HG03135 (cell line): ENCODE measurements around the gene KCNQ5.
"Not testable (repeated sequence)": the region's sequence is repeated elsewhere in the genome, so short reads cannot be mapped to it uniquely, and the experiment has no call there.

ENCODE experiments used
- ATAC-seq: cut with Tn5 transposase; IDR thresholded peaks from one replicate; pipeline ENCODE4 v1.9.1; 2021; ENCODE audit warnings: mild to moderate bottlenecking, moderate library complexity; ENCODE audit not compliant: unreplicated experiment

The KCNQ5 gene

DNA sequence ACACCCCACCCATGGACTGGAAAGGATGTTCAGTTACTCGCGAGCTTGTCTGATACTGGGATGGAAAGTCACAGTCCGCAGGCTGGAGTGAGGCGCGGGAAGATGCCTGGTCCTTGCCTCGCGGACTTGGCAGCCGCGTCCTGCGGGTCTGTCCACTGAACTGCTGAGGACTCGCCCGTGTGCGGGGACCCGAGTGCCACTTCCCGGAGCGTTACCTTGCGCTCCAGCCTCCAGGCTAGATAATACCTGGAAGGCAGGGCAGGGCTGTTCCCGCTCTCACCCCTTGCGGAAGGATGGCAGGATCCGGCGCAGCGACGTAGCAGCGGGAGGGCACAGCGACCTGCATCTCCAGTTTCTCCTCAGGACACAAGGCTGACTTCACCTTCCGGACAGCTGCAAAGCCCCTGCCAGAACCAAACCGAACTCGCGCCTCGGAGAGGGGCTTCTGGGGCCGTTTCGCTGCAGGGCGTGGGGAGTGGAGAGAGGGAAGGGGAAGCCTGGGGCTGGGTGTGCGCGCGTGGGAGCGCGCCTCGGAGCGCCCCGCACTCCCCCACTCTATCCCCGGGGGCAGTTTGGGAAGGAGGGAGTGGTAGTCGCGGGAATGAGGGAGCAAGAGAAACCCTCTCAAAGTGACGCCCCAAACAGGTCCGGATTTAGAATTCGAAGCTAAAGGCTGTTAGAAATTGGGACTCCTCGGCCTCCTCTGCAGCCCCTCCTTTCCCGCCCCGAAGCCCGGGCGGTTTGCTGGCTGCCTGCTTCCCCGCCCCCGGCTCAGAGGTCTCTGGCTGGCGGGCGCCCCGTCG is at the start of gene KCNQ5:
KCNQ5 (plus strand) TSS at position 774 of the 803 bp plus-strand sequence.
- ATAC-seq: peak; percentile 27

DNA sequence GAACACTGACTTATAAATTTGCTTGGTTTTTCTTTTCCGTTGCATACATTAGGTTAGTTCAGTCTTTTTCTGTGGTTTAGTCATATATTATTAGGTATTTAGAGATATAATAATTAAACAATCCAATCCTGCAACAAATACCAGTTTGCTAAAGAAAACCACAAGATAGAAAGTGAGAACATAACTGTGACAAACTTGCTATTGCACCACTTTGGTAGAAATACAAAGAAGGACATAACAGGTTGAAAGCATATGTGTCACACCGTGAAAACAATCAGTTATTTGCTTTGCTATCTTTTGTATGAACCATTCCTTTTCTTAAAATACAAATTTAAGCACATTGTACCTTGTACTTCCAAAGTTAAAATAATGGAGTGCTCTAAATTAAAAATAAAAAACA is 42.0 kb upstream of the KCNQ5 start:
- peak; percentile 75 for ATAC-seq

DNA sequence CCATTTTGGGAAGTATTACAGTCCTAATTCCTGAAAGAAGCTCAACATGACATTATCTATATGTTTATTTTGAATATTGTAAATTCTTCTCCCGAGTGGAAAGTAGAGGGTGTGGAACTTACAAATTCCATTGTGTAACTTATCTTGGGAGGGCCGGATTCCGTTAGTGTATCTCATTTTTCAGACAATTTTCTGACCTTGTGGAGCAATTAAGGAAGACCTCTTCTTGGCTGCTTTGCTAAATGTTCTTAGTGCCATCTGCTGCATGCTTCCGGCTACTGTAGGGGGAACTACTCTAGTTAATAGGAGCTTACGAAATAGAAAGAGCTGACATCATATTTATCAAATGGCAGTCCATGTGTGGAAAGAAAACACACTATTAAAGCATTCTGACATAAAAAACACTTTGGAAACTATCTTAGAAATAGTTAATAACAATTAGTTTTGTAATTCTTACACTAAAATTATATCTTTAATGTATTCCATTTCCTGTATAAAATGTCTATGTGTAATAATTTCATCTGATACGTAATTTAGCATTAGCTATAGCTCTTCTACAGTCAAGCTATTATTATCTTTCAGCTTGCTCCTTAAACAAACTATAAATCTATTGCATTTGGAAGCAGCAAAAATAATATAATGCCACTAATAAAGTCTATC is 41.5 kb upstream of the KCNQ5 start:
- ATAC-seq: peak; percentile 89

DNA sequence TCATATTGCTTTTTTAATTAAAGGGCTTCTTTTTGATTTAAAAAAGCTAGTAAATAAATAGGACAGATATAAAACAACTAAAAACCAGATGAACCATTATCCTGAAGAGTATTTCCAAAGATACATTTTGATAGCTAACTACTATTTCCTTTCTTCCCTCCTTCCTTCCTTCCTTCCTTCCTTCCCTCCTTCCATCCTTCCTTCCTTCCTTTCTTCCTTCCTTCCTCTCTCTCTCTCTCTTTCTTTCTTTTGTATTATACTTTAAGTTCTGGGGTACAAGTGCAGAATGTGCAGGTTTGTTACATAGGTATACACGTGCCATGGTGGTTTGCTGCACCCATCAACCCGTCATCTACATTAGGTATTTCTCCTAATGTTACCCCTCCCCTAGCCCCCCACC is 40.9 kb upstream of the KCNQ5 start:
- ATAC-seq: not testable (repeated sequence)

DNA sequence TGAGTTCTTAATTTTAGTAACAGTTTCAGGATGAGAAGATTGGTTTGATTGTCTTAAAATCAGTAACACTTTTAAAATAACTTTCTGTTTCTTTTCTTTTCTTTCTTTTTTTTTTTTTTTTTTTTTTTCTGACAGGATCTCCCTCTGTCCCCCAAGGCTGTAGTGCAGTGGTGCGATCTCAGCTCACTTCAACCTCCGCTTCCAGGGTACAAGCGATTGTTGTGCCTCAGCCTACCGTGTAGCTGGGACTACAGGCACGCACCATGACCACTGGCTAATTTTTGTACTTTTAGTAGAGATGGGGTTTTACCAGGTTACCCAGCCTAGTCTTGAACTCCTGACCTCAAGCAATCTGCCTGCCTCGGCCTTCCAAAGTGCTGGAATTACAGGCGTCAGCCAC is 33.7 kb upstream of the KCNQ5 start:
- ATAC-seq: no peak

DNA sequence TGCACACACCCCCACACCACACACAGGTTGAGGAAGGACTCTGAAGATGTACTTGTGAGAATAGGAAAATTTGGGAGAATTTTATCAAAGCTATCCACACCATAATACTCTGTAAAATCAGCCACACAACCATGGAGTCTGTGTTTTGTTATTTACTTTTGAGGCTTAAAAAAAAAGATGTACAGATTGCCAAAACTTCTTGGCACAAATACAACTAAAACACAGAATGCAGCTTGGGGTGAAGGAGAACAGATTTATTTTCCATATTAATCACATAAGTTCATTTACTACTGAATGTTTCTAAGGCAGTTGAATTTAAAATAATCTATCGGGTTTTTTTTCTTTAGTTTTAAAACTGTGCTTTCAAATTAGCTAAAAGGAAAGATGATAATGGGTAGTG is 32.8 kb upstream of the KCNQ5 start:
- no peak for ATAC-seq

DNA sequence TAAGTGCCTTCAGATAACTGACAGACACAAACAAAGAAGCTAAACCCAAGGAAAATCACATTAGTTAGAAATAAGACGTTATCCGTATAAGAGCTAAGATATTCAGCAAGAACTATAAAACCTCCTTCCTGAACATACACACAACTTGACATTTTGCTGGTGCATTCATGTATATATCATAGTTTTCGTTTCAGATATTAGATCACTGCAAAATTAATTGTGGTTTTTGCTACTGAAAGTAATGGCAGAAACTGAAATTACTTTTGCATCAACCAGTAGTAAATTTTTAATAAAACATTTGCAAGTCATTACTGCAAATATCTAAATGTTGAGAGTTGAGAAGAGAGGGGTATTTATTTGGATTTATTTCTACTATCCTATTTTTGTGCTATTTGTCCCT is 26.1 kb upstream of the KCNQ5 start:
- peak; percentile 85 for ATAC-seq

DNA sequence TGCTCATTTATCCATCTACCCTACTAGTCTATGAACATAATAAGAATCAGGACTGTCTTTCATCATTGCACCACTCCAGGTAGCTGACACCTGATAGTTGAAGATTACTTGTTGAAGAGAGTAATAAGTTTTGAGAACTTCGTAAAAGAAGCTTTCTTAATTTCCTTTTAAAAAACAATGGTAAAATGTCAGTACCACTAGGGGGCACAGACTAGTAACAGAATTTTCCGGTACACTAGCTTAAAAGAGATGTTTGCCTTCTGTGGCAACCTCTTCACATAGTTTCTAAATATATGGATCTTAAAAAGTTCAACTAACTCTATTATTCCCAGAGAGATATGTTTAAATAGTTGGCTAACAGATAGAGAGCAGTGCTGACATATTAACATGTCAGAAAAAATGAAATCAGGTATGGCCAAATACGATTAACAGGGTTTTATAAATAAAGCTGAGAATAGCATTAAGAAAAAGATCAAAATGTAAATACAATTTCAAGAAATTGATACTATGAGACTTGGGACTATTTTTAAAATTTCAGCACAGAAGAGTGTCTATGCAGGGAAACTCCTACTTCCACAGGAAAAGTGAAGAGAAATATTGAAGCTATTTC is 5.4 kb upstream of the KCNQ5 start:
- ATAC-seq: no peak

DNA sequence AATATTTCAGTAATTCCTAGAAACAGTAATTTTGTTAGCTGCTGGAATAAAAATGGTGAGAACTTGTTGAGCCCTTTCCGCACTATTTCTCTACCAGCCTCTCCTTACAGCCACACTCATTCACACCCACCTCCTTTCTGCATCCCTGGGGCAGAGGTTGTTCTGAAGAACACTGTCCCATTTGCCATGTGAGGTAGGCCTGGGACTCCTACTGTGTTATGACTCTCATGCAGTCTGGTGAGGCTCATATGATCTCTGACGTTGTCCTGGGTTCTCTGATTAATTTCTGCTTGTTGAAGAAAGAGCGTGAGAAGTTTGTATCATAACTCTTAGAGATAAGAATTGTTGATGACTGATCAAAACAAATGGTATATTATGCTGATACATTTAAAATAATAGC is 4.1 kb upstream of the KCNQ5 start:
- no peak for ATAC-seq

DNA sequence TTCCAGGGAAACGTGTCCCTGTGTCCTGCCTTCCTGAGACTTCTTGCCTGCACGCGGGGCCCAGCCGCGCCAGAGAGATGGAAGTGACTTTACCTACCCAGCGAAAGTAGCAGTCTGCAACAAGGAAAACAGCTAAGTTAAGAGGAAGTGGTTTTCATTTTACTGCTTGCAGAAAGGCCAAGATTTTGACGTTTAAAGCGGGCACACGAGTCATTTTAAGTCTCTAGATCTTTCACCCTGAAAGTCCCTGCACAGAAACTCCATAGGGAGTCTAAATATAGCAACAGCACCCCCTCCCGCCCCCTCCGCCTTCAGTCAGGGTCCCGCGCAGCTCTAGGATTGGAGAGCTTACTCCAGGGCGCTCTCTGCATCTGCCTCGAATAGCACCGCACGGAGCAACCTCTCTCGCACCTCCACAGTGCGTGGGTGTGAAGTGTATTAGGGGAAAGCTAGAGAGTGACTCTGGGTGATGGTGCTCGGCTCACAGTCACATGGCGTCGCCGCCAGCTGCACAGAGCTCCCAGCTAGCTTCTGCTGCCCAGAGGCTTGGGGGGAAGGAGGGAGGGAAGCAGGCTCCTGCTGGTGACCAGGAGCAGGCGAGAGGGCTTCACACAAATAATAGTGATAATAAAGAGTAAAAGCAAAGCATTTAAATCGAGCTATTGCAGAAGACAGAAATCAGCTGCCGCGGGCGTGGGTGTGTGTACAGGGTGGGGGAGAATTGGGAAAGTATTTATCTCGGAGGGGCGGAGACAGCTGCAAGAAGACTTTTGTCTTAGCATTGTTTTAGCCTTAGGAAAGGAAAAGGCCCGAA is 1.8 kb upstream of the KCNQ5 start:
- ATAC-seq: peak; percentile 47

DNA sequence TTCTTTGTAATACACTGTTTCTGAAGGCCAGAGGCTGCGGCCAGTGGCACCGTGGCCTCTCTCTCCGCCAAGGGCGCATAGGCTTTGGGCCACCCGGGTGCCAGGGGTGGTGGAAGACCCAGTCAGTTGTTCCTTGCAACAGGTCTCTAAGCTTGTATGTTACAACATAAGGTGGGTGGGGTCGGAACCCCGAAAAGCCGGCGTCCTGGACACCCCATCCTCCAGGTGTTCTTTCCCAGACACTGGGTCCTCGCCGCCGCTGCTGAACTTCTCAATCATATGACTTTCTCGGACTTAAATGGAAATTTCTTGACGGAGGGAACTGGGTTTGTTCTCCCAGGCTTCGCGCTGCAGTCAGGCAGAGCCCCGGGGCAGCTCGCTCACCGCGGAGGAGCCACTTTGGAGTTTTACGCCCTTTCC is 983 bp upstream of the KCNQ5 start:
- no peak for ATAC-seq

DNA sequence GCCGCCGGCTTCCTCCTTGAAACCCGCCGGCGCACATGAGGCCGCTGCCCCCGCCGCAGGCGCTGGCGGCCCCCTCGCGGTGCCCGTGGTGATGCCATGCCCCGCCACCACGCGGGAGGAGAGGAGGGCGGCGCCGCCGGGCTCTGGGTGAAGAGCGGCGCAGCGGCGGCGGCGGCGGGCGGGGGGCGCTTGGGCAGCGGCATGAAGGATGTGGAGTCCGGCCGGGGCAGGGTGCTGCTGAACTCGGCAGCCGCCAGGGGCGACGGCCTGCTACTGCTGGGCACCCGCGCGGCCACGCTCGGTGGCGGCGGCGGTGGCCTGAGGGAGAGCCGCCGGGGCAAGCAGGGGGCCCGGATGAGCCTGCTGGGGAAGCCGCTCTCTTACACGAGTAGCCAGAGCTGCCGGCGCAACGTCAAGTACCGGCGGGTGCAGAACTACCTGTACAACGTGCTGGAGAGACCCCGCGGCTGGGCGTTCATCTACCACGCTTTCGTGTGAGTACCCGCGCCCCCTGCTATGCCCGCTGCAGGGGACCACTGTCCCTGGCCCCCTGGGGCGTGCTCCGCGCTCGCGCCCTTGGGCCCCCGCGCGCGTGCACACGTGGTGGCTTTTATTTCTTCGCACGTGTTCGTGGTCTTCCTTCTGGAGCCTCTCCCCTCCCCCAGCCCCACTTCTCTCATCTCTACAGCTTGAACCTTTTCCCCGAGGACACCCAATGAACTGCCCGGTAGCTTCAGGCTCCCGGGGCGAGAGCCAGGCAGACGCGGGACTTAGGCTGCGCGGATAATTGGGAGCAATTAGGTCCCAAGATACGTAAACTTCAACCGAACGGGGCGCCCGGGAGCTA is 453 bp downstream of the KCNQ5 start:
- ATAC-seq: peak; percentile 32

DNA sequence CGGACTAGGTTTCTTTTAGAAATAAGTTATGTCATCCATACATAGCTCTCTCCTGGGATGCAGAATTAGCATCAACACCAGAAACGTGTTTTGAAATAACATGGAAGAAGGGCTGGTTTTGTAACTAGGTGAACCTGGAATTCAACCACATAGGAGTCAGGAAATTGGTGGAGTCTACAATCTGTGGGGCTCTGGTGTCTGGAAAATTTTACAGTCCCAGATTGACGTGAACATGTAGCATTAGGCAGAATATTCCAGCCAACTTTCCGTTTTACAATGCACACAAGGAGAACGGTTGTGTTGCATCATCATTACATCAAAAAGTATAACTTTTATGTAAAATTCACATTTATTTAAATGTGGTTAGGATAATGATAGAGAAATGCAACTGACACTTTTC is 1.9 kb downstream of the KCNQ5 start:
- ATAC-seq: no peak

DNA sequence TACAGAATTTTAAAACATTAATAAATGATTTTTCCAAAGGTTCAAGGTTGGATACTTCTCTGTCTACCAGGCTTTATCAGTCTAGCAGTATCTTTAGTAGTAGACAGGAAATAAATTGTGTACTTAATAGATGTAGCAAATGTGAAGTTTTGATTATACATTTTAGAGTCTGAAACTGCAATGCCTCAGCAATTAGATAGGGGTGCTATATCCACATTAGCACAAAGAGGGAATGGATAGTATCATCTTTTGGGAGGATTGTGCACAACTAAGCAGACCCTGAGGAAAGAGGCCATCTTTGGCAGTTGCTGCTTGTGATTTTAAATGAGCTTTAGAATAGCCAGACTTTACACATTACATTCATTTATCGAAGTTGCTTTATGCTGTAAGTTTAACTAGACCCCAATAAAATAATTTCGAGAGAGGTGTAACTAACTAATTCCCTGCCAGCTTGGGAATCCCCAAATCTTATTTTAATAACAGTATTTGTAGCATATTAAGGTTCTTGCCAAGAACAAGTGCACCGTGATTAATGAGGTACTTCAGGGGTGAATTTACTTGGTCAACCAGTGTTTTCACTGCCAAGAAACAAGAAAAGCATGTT is 2.8 kb downstream of the KCNQ5 start:
- no peak for ATAC-seq

DNA sequence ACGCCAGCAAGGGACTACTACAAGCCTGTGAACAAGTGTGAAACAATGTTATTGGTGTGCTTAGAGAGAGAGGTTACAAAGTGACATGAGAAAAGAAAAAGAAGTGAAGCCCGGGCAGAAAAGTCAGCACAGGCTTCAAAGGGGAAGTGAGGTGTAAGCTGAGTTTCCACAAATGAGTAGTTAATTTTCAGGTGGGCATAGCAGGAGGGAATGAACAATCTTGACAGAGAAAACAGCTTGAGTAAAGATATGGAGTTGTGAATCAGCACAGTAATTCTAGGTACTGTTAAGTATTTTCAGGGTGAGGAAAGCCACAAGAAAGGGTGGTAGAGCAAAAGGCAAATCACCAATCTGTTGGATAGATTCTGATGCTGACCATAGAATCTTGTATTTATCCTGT is 4.3 kb downstream of the KCNQ5 start:
- ATAC-seq: no peak

DNA sequence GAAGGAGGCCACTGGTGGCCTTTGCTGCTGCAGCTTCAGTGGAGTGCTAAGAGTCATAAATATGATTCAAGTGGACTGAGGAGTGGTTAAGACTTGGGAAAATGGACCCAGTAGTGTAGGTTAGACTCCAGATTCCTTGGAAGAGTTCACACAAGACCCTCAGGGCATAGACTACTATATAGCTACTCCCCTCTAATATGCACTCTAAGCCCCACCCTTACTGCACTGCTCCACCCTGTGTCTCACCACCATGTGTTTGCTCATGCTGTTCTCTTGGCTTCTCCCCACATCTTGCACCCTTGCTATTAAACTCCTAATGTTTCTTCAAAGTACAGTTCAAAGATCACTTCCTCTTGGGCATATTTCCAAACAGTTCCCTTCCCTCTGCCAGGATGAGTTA is 5.7 kb downstream of the KCNQ5 start:
- no peak for ATAC-seq

DNA sequence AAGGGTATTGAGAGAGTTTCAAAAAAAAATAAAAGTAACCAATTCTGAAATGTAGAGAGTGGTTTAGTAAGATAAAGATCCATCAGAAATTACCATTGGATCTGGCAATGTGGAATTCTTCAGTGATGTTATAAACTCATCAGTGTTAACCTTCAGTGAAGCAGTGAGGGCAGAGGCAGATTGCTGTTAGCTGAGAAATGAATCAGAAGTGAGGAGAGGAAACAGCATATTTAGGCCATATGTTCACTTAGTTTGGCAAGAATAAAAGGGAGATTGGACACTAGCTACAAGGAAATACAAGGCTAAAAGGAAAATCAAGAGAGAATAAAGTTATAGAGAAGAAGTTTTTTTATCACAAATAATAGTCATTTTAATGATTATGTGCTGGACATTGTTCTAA is 9.6 kb downstream of the KCNQ5 start:
- no peak for ATAC-seq

DNA sequence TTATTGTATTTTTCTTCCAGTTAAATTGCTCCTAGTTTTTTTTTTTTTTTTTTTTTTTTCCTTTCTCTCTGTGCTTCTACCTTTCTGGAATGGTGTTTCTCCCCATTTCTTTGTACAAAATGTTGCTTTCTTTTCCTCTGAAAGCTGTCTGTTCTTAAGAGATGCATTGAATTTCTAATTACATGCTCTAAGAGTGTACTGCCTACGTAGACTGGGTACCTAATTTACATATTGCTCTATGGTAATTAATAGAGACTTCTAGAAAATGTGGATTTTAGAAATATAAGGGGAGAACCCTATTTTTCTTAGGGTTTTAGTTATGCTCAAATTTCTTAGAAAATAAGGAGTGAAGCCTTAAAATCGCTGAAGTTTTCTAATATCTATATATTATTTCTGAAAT is 13.8 kb downstream of the KCNQ5 start:
- ATAC-seq: no peak

DNA sequence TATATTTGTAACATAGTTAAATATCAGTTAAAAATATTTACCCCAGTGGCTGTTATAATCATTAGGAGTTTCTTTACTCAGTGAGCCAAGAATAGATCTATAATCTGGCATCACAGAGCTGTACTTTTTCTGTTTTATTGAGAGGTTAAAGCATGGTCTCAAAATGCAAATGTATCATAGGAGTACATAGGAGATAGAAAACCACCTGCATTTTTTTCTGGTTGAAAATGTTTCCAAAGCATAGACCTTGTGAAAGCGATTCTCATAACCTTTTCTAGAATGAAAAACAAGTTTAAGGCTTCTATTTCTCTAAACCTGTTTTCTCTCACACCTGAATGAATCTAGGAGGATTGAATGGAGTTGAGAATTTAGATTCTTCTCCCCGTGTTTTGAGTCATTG is 14.4 kb downstream of the KCNQ5 start:
- peak; percentile 84 for ATAC-seq

DNA sequence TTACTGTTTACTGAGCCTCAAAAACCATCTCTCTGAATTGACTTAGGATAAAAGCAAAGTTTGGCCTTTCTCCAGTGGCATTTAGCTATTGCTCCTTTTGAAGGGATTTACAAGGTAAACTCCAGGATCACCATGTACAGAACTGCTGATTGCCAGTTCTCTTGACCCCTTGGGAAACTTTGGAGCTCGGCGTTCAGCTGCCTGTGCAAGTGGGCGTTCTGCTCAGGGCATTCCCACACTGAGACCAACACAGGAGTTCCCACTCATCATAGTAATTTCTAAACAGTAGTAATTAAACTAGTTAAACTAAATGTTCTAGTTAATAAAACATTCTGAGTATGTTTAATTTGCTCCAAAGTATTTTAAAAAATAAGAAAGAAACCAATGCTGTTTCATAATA is 14.9 kb downstream of the KCNQ5 start:
- ATAC-seq: no peak
